Activated CD8-positive, alpha-beta memory T cell treated with anti-CD3 and anti-CD28 coated beads, Interleukin-2, amount 50 U/mL, for 4 hours (primary cell): ENCODE data around the gene HPGD.

Experiments
- DNase-seq: peaks from one replicate; pipeline ENCODE4 v3.0.0-alpha.2; 2020

The HPGD gene

GRCh38 chr4:174467107-174467506, 55.2 kb downstream of the HPGD start:
- no peak for DNase-seq

DNA sequence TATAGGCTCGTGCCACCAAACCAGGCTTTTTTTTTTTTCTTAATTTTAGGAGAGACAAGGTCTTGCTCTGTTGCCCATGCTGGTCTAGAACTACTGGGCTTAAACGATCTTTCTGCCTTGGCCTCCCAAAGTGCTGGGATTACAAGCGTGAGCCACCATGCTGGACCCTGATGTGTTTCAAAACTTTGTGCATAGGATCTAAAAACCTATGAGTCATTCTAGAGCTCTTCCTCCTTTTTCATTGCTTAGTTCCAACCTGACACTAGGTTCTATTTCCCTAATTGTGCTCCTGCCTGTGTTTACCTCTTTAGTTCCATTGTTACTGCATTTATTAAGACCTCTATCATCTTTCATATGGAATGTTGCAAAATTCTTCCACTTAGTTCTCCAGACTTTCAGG, 57.3 kb downstream of the HPGD start:
- no peak for DNase-seq

DNA sequence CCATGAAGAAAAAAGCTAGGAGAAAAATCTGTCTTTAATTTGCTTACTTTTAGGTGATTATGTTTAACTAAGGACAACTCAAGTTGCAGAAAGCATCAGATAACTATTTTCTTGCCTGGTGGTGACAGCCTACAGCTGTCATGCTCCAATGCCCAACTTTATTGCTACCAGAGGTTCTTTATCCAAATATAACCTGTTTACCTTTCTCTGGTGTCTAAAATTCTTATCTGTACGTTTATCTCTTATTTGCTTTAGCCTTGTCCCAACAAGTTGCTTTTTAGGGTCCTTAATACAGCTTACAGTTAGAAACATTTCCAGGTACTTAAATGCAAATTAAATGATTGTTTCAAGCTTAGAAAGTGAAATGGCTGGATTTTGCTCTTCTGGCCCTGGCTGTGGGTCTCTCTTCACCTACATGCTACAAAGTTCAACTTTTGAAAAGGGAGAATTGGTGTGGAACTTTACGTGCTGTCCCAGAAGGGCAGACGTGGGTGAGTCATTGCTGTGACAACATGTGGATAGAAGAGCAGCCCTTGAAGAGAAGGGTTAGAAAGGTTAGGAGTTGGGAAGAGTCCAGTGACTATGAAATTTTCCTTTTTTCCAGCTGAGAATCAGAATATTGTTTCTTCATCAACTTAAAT, 60.7 kb downstream of the HPGD start:
- no peak for DNase-seq

DNA sequence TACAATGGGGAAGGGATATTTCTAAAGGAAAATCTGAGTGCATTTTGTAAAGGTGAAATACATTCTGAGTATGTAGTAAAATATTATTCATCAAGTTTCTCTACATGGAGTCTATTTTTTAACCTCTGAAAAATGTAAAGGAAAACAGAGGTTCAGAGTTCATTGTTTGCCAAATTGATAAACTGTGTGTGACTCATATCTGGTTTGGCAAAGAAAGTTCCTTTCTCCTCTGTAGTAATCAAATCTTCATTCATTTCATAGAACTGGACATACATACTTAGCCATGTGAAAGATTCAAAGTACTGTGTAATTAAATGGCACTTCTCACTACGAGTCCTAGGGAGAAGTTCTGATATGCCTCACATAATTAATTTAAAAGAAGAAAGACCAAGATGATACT, 61.6 kb downstream of the HPGD start:
- DNase-seq = no peak

GRCh38 chr4:174457468-174457867, 64.8 kb downstream of the HPGD start:
- DNase-seq = no peak

DNA sequence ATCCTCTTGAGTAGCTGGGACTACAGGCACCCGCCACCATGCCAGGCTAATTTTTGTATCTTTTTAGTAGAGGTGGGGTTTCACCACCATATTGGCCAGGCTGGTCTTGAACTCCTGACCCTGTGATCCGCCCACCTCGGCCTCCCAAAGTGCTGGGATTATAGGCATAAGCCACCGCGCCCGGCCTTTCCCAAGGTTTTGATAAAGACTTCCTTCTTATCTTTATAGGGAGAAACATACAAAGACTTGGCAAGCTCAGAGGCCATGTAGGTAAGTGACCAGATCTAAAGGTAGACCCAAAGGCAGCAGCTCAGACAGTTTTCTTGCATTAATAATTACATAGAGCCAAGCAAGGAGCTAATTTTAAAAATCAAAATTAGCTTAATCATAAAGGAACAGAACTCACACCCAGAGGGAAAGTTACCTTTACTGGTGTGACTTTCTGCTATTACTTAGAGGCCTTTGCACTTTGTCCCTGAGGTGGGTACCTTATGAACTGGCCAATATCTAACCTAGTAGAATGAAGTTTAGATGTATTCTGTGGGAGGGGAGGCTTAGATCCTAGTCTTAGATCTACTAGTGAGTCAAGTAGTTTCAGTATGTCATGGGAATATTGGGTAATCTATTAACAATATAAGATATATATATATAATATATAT, 67.3 kb downstream of the HPGD start:
- DNase-seq = no peak

GRCh38 chr4:174451718-174452296, 70.5 kb downstream of the HPGD start:
- DNase-seq = no peak

DNA sequence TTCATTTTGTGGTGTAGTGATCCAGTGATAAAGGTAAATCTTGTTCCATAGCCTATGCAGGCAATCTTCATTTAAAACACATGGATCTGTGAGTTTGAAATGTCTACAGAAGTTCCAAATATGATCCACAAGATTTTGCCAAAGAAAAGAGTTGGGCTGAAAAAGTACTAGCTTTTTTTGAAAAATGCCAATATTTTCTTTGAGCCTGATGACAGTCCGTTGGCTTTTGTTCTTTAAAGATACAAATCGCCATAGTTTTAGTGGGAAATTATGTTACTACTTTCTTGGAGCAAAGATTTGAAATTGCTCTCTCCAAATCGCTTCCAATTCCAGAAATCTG, 71.5 kb downstream of the HPGD start:
- no peak for DNase-seq

DNA sequence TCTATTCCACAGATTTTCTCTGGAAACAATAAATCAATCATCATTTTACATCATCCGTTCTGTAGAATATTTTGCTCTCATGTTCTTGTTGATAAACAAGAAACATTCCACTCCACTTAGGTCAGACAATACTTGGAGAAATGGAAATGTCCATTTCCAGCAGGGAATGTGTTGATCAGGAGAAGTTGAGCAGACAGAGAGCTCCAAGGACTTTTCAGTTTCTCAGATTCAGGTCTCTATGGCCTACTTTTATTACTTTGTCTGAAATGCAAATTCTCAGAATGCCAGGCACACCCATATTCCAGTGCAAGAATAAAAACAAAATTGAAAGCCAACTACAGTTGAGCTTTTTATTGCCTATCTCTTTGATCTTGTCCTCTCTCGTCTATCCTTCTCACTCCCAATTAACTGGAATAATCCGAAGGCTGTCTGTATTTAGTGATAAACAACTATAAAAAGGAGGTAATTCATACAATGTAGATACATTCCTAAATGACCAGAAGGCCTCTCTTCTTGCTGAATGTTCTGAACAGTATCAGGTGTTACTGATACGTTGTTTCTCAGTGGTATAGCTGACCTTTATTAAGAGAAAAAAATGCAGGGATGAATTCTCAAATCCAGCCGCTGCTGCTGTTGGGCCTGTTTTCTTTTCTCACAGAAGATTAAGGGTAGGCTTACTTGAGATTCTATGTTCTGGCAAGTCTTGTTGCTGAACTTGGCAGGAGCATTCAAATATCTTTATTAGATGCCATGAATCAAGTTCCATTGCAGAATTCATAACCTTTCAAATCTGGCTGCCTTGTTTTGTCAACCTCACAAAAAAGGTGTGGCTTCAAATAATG, 72.1 kb downstream of the HPGD start:
- DNase-seq = no peak

DNA sequence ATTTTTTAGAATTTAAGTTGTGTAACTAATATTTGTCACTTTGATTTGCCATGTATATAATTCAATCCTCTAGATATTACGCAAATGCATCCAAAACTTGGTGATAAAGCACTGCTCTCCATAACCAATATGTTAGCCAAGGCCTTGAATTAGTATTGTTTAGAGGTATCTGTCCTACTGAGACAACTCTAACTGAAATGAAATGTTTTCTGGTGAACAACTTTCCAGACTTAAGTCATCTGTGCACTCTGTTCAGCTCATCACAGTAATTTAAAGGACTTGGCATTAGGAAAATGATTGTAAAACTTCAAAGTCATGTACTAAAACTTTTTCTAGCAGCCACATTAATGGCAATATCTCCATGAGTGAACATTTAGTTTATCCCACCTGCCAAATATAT, 73.1 kb downstream of the HPGD start:
- no peak for DNase-seq

GRCh38 chr4:174444390-174444789, 77.9 kb downstream of the HPGD start:
- DNase-seq = no peak
